Panc1 (cell line): ENCODE data around the gene ABCC3. TPM values are rescaled to one million over a fixed set of nuclear protein-coding genes. Genes with fewer than 3 reads are reported as not detected.

ENCODE experiments used
- ATAC-seq: fragments of 200-7000 bp; cut with Tn5 transposase; 2 replicates; pipeline ENCODE4 v1.9.1; 2020; ENCODE audit warnings: mild to moderate bottlenecking, moderate library complexity
- BruUV-seq: library from RNA; stranded (reverse); fragments of 400-500 nt; replicated peaks from 2 replicates; lab custom pipeline; 2021; lab: Mats Ljungman, UMichigan
- CTCF ChIA-PET: fragments of 300-600 bp; sonication (Branson Sonifier 250); formaldehyde crosslinking; loops from one replicate; lab custom pipeline; 2022; ENCODE audit warnings: antibody characterized with exemption; lab: Charles Lee
- POLR2A ChIA-PET: fragments of 300-600 bp; sonication (Branson Sonifier 250); formaldehyde crosslinking; loops from one replicate; lab custom pipeline; 2022; ENCODE audit warnings: antibody characterized with exemption; lab: Charles Lee
- DNase-seq: peaks from one replicate; pipeline ENCODE4 v3.0.0-alpha.2; 2010; ENCODE audit warnings: low read depth, low spot score
- H3K27ac ChIP-seq: 2 replicates; pipeline ENCODE4 v1.5.1; 2011; ENCODE audit warnings: mild to moderate bottlenecking, low read length, inconsistent platforms
- H3K27me3 ChIP-seq: fragments of 200-500 bp; sonication (Bioruptor generic); 2 replicates; pipeline ENCODE4 v1.6.0; 2014; ENCODE audit warnings: low read length, inconsistent platforms; ENCODE audit not compliant: control insufficient read depth, insufficient read depth
- H3K36me3 ChIP-seq: fragments of 200-500 bp; sonication (Bioruptor generic); 2 replicates; pipeline ENCODE4 v1.5.1; 2014; ENCODE audit warnings: inconsistent platforms, mild to moderate bottlenecking, low read length, moderate library complexity; ENCODE audit not compliant: control insufficient read depth, insufficient read depth
- H3K4me1 ChIP-seq: 2 replicates; pipeline ENCODE4 v1.5.1; 2011; ENCODE audit warnings: inconsistent platforms, mild to moderate bottlenecking, low read length, moderate library complexity; ENCODE audit not compliant: control insufficient read depth, insufficient read depth
- H3K4me3 ChIP-seq, 2 experiments: 2 replicates each; pipeline ENCODE4 v1.5.1; 2011 to 2012; ENCODE audit warnings: low read depth in 2 of 2, low read length in 2 of 2, mild to moderate bottlenecking in 2 of 2, inconsistent platforms in 1 of 2, moderate library complexity in 1 of 2
- H3K9me3 ChIP-seq: fragments of 200-500 bp; sonication (Bioruptor generic); 2 replicates; pipeline ENCODE4 v1.5.1; 2014; ENCODE audit warnings: low read depth, mild to moderate bottlenecking, inconsistent platforms, low read length, moderate library complexity; ENCODE audit not compliant: control insufficient read depth, insufficient read depth
- POLR2AphosphoS5 ChIP-seq: IDR thresholded peaks from 2 replicates; pipeline ENCODE4 v1.6.1; 2012; ENCODE audit warnings: mild to moderate bottlenecking, low read depth, low read length, moderate library complexity
- SIN3A ChIP-seq: IDR thresholded peaks from 2 replicates; pipeline ENCODE4 v1.6.1; 2012; ENCODE audit warnings: low read depth, mild to moderate bottlenecking, low read length, moderate library complexity, borderline replicate concordance; ENCODE audit not compliant: insufficient read depth
- TCF7L2 ChIP-seq: IDR thresholded peaks from 2 replicates; pipeline ENCODE4 v1.6.1; 2011; ENCODE audit warnings: mild to moderate bottlenecking, low read depth, low read length, inconsistent platforms
- in situ Hi-C: cut with HindIII; loops from 2 replicates; pipeline ENCODE4 v1.10.0; 2016; ENCODE audit warnings: low sequenced_read_pairs, low pct_unique_long_range_greater_than_20kb
- intact Hi-C: fragments of 100-400 bp; cut with micrococcal nuclease; formaldehyde crosslinking; loops from one replicate; pipeline ENCODE4 v1.10.0; 2022; ENCODE audit not compliant: unreplicated experiment
- total RNA-seq: library from RNA; stranded (reverse); gene quantifications from one replicate; pipeline ENCODE4 v1.2.1, GENCODE V29; 2021; ENCODE audit not compliant: unreplicated experiment
- TF ChIP-seq, protein P1 (sequence below): fragments of 450-650 bp; IDR thresholded peaks from 2 replicates; pipeline ENCODE4 v1.5.1; 2017; ENCODE audit warnings: mild to moderate bottlenecking
- TF ChIP-seq, protein P2 (sequence below), 2 experiments: IDR thresholded peaks; 2 replicates each; pipeline ENCODE4 v1.6.1; 2011 to 2012; ENCODE audit warnings: low read depth in 2 of 2, control low read depth in 1 of 2, low read length in 1 of 2, mild to moderate bottlenecking in 1 of 2, moderate library complexity in 1 of 2; ENCODE audit not compliant: insufficient read depth in 1 of 2

The ABCC3 gene
- total RNA-seq, 1 experiment from 2014 or later, result 128 TPM

DNA sequence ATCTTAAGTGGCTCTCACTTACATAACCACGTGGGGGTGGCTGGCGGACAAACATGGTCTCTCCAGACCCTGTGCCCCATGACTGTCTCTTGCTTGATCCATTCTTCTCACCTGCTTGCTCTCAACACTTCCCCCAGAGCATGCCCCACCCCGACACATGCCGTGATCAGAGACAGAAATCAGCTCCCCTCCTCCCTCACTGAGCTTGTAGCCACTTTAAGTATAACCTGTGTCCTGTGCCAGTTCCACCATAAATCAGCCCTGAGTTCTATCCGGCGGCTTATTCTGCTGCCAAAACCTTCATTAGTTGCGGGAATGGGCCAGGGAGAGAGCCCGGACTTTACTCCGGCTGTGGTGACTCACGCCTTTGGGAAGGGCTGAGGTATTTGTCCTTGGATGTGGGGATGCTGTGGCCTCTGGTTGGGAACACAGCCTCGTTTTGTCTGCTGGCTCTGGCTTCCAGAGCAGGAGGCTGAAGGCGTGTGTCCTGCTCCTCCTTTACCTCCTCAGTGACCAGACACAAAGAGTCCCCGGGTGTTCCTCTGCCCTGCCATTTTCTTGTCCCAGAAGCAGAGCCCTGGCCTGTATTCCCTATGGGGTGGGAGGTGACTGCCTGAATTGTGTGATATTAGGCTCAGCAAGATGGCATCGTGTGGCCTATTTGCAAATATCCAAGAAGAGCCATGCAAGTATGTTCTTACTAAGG is 52.0 kb downstream of the ABCC3 start:
- POLR2A ChIA-PET, result interaction anchor here (0.6 kb wide), 1 partner anchor 174 kb away, joined by 3 read pairs; no protein-coding TSS in a partner anchor
- ATAC-seq, result peak; percentile 65

DNA sequence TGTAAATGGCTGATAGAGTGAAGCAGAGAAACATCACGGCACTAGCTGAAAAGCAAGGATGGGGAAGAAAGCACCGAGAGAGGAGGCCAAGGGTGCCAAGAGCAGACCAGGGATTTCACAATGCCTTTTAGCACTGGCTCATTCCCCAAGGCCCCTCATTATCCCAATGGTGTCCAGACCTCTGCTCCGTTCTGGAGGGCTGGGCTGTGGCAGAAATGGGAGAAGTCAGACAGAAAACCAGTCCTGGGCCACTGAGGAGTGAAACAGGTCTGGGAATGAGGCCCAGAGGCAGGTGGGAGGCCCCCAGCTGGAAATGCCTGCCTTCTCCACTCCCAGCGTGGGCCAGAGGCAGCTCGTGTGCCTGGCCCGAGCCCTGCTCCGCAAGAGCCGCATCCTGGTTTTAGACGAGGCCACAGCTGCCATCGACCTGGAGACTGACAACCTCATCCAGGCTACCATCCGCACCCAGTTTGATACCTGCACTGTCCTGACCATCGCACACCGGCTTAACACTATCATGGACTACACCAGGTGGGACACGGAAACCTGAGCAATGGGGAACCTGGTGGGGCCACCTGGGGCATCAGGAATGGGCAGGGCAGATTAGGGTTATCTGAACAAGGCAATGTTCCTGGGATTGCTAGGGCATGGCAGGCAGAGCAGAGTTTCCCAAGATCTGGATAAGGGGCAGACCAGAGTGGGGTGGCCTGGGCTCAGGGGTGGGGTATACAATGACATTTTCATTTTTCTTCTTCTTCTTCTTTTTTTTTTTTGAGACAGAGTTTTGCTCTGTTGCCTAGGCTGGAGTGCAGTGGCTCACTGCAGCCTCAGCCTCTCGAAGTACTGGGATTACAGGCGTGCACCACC is 52.8 kb downstream of the ABCC3 start:
- intact Hi-C loops (no loop called here), in situ Hi-C loops (no loop called here)
- ATAC-seq (no peak), DNase-seq (no peak)
- H3K4me3 ChIP-seq, result no peak overlapping the region
- TF ChIP-seq, protein P1, sequence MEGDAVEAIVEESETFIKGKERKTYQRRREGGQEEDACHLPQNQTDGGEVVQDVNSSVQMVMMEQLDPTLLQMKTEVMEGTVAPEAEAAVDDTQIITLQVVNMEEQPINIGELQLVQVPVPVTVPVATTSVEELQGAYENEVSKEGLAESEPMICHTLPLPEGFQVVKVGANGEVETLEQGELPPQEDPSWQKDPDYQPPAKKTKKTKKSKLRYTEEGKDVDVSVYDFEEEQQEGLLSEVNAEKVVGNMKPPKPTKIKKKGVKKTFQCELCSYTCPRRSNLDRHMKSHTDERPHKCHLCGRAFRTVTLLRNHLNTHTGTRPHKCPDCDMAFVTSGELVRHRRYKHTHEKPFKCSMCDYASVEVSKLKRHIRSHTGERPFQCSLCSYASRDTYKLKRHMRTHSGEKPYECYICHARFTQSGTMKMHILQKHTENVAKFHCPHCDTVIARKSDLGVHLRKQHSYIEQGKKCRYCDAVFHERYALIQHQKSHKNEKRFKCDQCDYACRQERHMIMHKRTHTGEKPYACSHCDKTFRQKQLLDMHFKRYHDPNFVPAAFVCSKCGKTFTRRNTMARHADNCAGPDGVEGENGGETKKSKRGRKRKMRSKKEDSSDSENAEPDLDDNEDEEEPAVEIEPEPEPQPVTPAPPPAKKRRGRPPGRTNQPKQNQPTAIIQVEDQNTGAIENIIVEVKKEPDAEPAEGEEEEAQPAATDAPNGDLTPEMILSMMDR, result no peak
- TF ChIP-seq TCF7L2 (no peak), SIN3A (no peak), POLR2AphosphoS5 (no peak)
- TF ChIP-seq, protein P2, sequence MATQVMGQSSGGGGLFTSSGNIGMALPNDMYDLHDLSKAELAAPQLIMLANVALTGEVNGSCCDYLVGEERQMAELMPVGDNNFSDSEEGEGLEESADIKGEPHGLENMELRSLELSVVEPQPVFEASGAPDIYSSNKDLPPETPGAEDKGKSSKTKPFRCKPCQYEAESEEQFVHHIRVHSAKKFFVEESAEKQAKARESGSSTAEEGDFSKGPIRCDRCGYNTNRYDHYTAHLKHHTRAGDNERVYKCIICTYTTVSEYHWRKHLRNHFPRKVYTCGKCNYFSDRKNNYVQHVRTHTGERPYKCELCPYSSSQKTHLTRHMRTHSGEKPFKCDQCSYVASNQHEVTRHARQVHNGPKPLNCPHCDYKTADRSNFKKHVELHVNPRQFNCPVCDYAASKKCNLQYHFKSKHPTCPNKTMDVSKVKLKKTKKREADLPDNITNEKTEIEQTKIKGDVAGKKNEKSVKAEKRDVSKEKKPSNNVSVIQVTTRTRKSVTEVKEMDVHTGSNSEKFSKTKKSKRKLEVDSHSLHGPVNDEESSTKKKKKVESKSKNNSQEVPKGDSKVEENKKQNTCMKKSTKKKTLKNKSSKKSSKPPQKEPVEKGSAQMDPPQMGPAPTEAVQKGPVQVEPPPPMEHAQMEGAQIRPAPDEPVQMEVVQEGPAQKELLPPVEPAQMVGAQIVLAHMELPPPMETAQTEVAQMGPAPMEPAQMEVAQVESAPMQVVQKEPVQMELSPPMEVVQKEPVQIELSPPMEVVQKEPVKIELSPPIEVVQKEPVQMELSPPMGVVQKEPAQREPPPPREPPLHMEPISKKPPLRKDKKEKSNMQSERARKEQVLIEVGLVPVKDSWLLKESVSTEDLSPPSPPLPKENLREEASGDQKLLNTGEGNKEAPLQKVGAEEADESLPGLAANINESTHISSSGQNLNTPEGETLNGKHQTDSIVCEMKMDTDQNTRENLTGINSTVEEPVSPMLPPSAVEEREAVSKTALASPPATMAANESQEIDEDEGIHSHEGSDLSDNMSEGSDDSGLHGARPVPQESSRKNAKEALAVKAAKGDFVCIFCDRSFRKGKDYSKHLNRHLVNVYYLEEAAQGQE (IDR thresholded peaks at IDR 0.05; ENCODE audit: insufficient read depth in 1 of 2, low read depth in 2 of 2, low read length in 1 of 2), result no peak
- ChIA-PET POLR2A (no interaction called here), CTCF (interaction anchor here (0.8 kb wide), 1 partner anchor 61 kb away, joined by 4 read pairs; no protein-coding TSS in a partner anchor)
- H3K4me1 ChIP-seq, result peaks cover 67% of the 10 kb centered on the region
- no peaks in the 10 kb centered on the region for H3K9me3 ChIP-seq
- no peaks in the 10 kb centered on the region for H3K27me3 ChIP-seq
- no peaks in the 10 kb centered on the region for H3K36me3 ChIP-seq
- BruUV-seq, result no TSS peak
- peak overlapping the region; percentile 78 for H3K27ac ChIP-seq

More for the DNA sequence above, 52.0 kb downstream of the ABCC3 start:
- H3K4me3 ChIP-seq, result no peak overlapping the region
- no peak for DNase-seq
- TF ChIP-seq TCF7L2, result no peak
- TF ChIP-seq, protein P1, result no peak
- TF ChIP-seq, protein P2 (IDR thresholded peaks at IDR 0.05; ENCODE audit: insufficient read depth in 1 of 2, low read depth in 2 of 2, low read length in 1 of 2), result no peak
- no peak; the same call in 1 of the 2 replicates for TF ChIP-seq POLR2AphosphoS5
- TF ChIP-seq SIN3A, result no peak
- H3K27me3 ChIP-seq, result no peaks in the 10 kb centered on the region
- peaks cover 62% of the 10 kb centered on the region for H3K4me1 ChIP-seq
- no peaks in the 10 kb centered on the region for H3K9me3 ChIP-seq
- intact Hi-C loops (no loop called here), in situ Hi-C loops (no loop called here)
- H3K36me3 ChIP-seq, result no peaks in the 10 kb centered on the region
- BruUV-seq, result no TSS peak
- H3K27ac ChIP-seq, result peak overlapping the region; percentile 78
- CTCF ChIA-PET, result interaction anchor here (0.8 kb wide), 1 partner anchor 60 kb away, joined by 4 read pairs; no protein-coding TSS in a partner anchor
